Loucy (cell line): Measurements from ENCODE around the gene SGPP1.

ENCODE experiments used
- CTCF ChIP-seq: fragments of 200-600 bp; sonication (generic); conservative IDR thresholded peaks from 2 replicates; pipeline ENCODE4 v1.5.1; 2014; ENCODE audit warnings: mild to moderate bottlenecking, antibody characterized with exemption, low read length
- EZH2phosphoT487 ChIP-seq: fragments of 200-600 bp; IDR thresholded peaks from 2 replicates; pipeline ENCODE4 v1.6.1; 2018; ENCODE audit warnings: antibody characterized with exemption, mild to moderate bottlenecking, moderate library complexity, borderline replicate concordance

- TF ChIP-seq CTCF = no peak
- no peak for TF ChIP-seq EZH2phosphoT487
These were observed 14.1 kb downstream of the SGPP1 start for GRCh38 chr14:63713764-63714163.
